ENCODE data around the gene SLC7A10. TPM values are rescaled to one million over a fixed set of nuclear protein-coding genes. Genes with fewer than 3 reads are reported as not detected.

Gene SLC7A10
- total RNA-seq, 2 experiments from 2014 or later = not detected

GRCh38 chr19:33264881-33265445 is 39.3 kb upstream of the SLC7A10 start:
- POLR2A ChIA-PET = no interaction called here

GRCh38 chr19:33263325-33264023 is 37.8 kb upstream of the SLC7A10 start:
- H3K4me1 ChIP-seq (ENCODE audit: insufficient read depth, low read length, poor library complexity, severe bottlenecking) = no peaks in the 10 kb centered on the region
- ChIA-PET CTCF (ENCODE audit: unreplicated experiment) (no interaction called here), POLR2A (no interaction called here)
- no peak overlapping the region for H2AFZ ChIP-seq (ENCODE audit: low read length)
- intact Hi-C loops (cut with micrococcal nuclease; ENCODE audit: unreplicated experiment) = no loop called here
- DNase-seq (ENCODE audit: low spot score) = no peak
- no peaks in the 10 kb centered on the region for H4K20me1 ChIP-seq (ENCODE audit: insufficient read depth, low read length)
- no peaks in the 10 kb centered on the region for H3K36me3 ChIP-seq (ENCODE audit: insufficient read depth, low read length)
- no peak overlapping the region for H3K4me2 ChIP-seq (ENCODE audit: low read length)
- H3K79me2 ChIP-seq (ENCODE audit: insufficient read depth, low read depth, low read length) = no peaks in the 10 kb centered on the region
- H3K9me2 ChIP-seq (ENCODE audit: insufficient read depth, low read length) = no peaks in the 10 kb centered on the region
- H3K4me3 ChIP-seq (ENCODE audit: low read depth, low read length, poor library complexity, severe bottlenecking) = no peak overlapping the region
- TF ChIP-seq EZH2phosphoT487 (IDR thresholded peaks at IDR 0.05; ENCODE audit: borderline replicate concordance, low read depth, low read length) = no peak
- TF ChIP-seq CTCF (conservative IDR thresholded peaks at IDR 0.05; ENCODE audit: low read length) = no peak
- no peak overlapping the region for H3K27ac ChIP-seq (ENCODE audit: low read depth, low read length, poor library complexity, severe bottlenecking)
- H3K9me3 ChIP-seq (ENCODE audit: low read length) = no peaks in the 10 kb centered on the region
- BruUV-seq (replicated peaks) = no TSS peak

More at GRCh38 chr19:33264881-33265445, 39.3 kb upstream of the SLC7A10 start:
- Histone ChIP-seq H3K27ac (ENCODE audit: low read depth, low read length, poor library complexity, severe bottlenecking) (no peak overlapping the region), H3K4me1 (ENCODE audit: insufficient read depth, low read length, poor library complexity, severe bottlenecking) (no peaks in the 10 kb centered on the region), H3K4me3 (ENCODE audit: low read depth, low read length, poor library complexity, severe bottlenecking) (no peak overlapping the region), H3K36me3 (ENCODE audit: insufficient read depth, low read length) (no peaks in the 10 kb centered on the region), H3K79me2 (ENCODE audit: insufficient read depth, low read depth, low read length) (no peaks in the 10 kb centered on the region), H4K20me1 (ENCODE audit: insufficient read depth, low read length) (no peaks in the 10 kb centered on the region), H2AFZ (ENCODE audit: low read length) (no peak overlapping the region), H3K9me2 (ENCODE audit: insufficient read depth, low read length) (no peaks in the 10 kb centered on the region), H3K9me3 (ENCODE audit: low read length) (no peaks in the 10 kb centered on the region), H3K4me2 (ENCODE audit: low read length) (no peak overlapping the region)
- no TSS peak for BruUV-seq (replicated peaks)
- intact Hi-C loops (cut with micrococcal nuclease; ENCODE audit: unreplicated experiment) = no loop called here
- TF ChIP-seq EZH2phosphoT487 (IDR thresholded peaks at IDR 0.05; ENCODE audit: borderline replicate concordance, low read depth, low read length) (no peak), CTCF (conservative IDR thresholded peaks at IDR 0.05; ENCODE audit: low read length) (no peak)
- no peak for DNase-seq (ENCODE audit: low spot score)
- CTCF ChIA-PET (ENCODE audit: unreplicated experiment) = no interaction called here

- no TSS peak for BruUV-seq (replicated peaks)
- Histone ChIP-seq H2AFZ (ENCODE audit: low read length) (no peak overlapping the region), H3K4me1 (ENCODE audit: insufficient read depth, low read length, poor library complexity, severe bottlenecking) (no peaks in the 10 kb centered on the region), H3K36me3 (ENCODE audit: insufficient read depth, low read length) (no peaks in the 10 kb centered on the region), H3K27ac (ENCODE audit: low read depth, low read length, poor library complexity, severe bottlenecking) (no peak overlapping the region), H3K9me2 (ENCODE audit: insufficient read depth, low read length) (no peaks in the 10 kb centered on the region), H3K79me2 (ENCODE audit: insufficient read depth, low read depth, low read length) (no peaks in the 10 kb centered on the region), H4K20me1 (ENCODE audit: insufficient read depth, low read length) (no peaks in the 10 kb centered on the region), H3K4me2 (ENCODE audit: low read length) (no peak overlapping the region), H3K4me3 (ENCODE audit: low read depth, low read length, poor library complexity, severe bottlenecking) (no peak overlapping the region), H3K9me3 (ENCODE audit: low read length) (no peaks in the 10 kb centered on the region)
- intact Hi-C loops (cut with micrococcal nuclease; ENCODE audit: unreplicated experiment) = no loop called here
- DNase-seq (ENCODE audit: low spot score) = no peak
- CTCF ChIA-PET (ENCODE audit: unreplicated experiment) = no interaction called here
- no peak for TF ChIP-seq EZH2phosphoT487 (IDR thresholded peaks at IDR 0.05; ENCODE audit: borderline replicate concordance, low read depth, low read length)
- TF ChIP-seq CTCF (conservative IDR thresholded peaks at IDR 0.05; ENCODE audit: low read length) = no peak
- POLR2A ChIA-PET = no interaction called here
Measured at GRCh38 chr19:33261511-33262189, 36.0 kb upstream of the SLC7A10 start.
